Astrocyte (in vitro differentiated cells and primary cell): Measurements from ENCODE around the gene SPTBN1. TPM values are rescaled to one million over a fixed set of nuclear protein-coding genes. Genes with fewer than 3 reads are reported as not detected.
A peak's percentile ranks its signal among the peaks of the same experiment; 100 is the strongest.

Source experiments
- DNase-seq: peaks from one replicate; pipeline ENCODE4 v3.0.0-alpha.2; 2010; ENCODE audit warnings: low read depth
- FAIRE-seq: peaks from 2 replicates; lab custom pipeline; 2011; peaks lifted over from hg19 to GRCh38; lab: Jason Lieb, UNC
- H2AFZ ChIP-seq: 2 replicates; pipeline ENCODE4 v1.6.0; 2012; ENCODE audit warnings: low read depth, low read length, inconsistent platforms
- H3K27ac ChIP-seq: 2 replicates; pipeline ENCODE4 v1.5.1; 2011; ENCODE audit warnings: low read depth, low read length, inconsistent platforms
- H3K27me3 ChIP-seq: 2 replicates; pipeline ENCODE4 v1.6.0; 2011; ENCODE audit warnings: low read length, inconsistent platforms; ENCODE audit not compliant: insufficient read depth
- H3K36me3 ChIP-seq: 2 replicates; pipeline ENCODE4 v1.5.1; 2011; ENCODE audit warnings: low read length, inconsistent platforms; ENCODE audit not compliant: insufficient read depth
- H3K4me1 ChIP-seq: 2 replicates; pipeline ENCODE4 v1.5.1; 2011; ENCODE audit warnings: low read length, inconsistent platforms; ENCODE audit not compliant: insufficient read depth
- H3K4me2 ChIP-seq: 2 replicates; pipeline ENCODE4 v1.6.0; 2012; ENCODE audit warnings: low read length, inconsistent platforms
- H3K4me3 ChIP-seq: 2 replicates; pipeline ENCODE4 v1.5.1; 2011; ENCODE audit warnings: low read depth, mild to moderate bottlenecking, low read length, inconsistent platforms; ENCODE audit not compliant: insufficient read depth
- H3K79me2 ChIP-seq: 2 replicates; pipeline ENCODE4 v1.6.0; 2012; ENCODE audit warnings: mild to moderate bottlenecking, low read length, inconsistent platforms; ENCODE audit not compliant: insufficient read depth
- H3K9ac ChIP-seq: 2 replicates; pipeline ENCODE4 v1.6.0; 2012; ENCODE audit warnings: mild to moderate bottlenecking, low read length, inconsistent platforms
- H3K9me3 ChIP-seq: 2 replicates; pipeline ENCODE4 v1.5.1; 2012; ENCODE audit warnings: low read depth, mild to moderate bottlenecking, low read length, inconsistent platforms; ENCODE audit not compliant: insufficient read depth
- H4K20me1 ChIP-seq: 2 replicates; pipeline ENCODE4 v1.6.0; 2012; ENCODE audit warnings: low read length, inconsistent platforms; ENCODE audit not compliant: insufficient read depth
- H3K27ac Mint-ChIP-seq: one replicate; pipeline ENCODE4 v1.8.0; 2021; ENCODE audit warnings: mild to moderate bottlenecking, mixed read lengths; ENCODE audit not compliant: unreplicated experiment
- H3K27me3 Mint-ChIP-seq: one replicate; pipeline ENCODE4 v1.8.0; 2021; ENCODE audit warnings: low read depth, mixed read lengths; ENCODE audit not compliant: unreplicated experiment
- H3K36me3 Mint-ChIP-seq: one replicate; pipeline ENCODE4 v1.8.0; 2021; ENCODE audit warnings: low read depth, mixed read lengths; ENCODE audit not compliant: unreplicated experiment
- H3K4me1 Mint-ChIP-seq: one replicate; pipeline ENCODE4 v1.8.0; 2021; ENCODE audit warnings: low read depth, mixed read lengths; ENCODE audit not compliant: unreplicated experiment
- H3K4me3 Mint-ChIP-seq: one replicate; pipeline ENCODE4 v1.8.0; 2021; ENCODE audit warnings: mild to moderate bottlenecking, moderate library complexity, mixed read lengths; ENCODE audit not compliant: unreplicated experiment
- H3K9me3 Mint-ChIP-seq: one replicate; pipeline ENCODE4 v1.8.0; 2021; ENCODE audit warnings: mild to moderate bottlenecking, mixed read lengths; ENCODE audit not compliant: unreplicated experiment
- EZH2 ChIP-seq: IDR thresholded peaks from 2 replicates; pipeline ENCODE4 v1.6.1; 2012; ENCODE audit warnings: mild to moderate bottlenecking, low read length, inconsistent platforms; ENCODE audit not compliant: insufficient read depth
- total RNA-seq: library from RNA; stranded (reverse); gene quantifications from 2 replicates; pipeline ENCODE4 v1.2.1, GENCODE V29; 2021
- TF ChIP-seq, protein P1 (sequence below): IDR thresholded peaks from 2 replicates; pipeline ENCODE4 v1.5.1; 2011; ENCODE audit warnings: low read depth, mild to moderate bottlenecking, inconsistent platforms, low read length, moderate library complexity; ENCODE audit not compliant: insufficient read depth

The SPTBN1 gene
- total RNA-seq, 1 donor from 2014 or later: 311 TPM

DNA sequence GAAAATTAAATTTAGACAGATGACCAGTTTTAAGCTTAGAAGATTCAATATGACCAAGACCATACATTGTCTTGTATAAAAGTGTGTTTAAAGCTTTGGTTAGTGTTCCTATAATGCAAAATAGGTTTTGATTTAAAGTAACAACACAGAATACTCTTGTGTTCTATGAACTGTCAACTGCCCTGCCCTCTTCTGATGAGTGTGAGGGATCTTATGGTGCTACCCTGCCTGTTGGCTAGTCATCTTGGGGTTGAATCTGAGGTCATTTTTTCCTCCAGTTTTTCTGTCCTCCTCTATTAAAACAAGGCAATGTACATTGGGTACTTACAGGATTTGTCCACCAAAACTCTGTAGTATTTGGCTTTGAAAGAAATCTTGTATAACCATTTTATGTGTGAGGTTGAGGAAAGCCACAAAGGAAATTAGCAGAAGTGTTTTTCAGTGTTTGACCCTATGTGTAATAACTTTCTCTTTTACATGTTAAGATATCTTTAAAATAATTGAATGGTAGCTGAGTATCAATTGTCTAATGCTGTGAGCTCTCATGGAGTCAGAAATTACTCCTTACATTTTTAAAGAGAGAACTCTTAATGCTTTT lies 129.1 kb downstream of the SPTBN1 start:
- no peak for DNase-seq
- peak overlapping the region; percentile 29 for H3K27ac ChIP-seq
- Mint-ChIP-seq H3K36me3 (peaks cover 2% of the 10 kb centered on the region), H3K9me3 (no peaks in the 10 kb centered on the region), H3K4me3 (no peak overlapping the region), H3K27me3 (no peaks in the 10 kb centered on the region), H3K27ac (no peak overlapping the region), H3K4me1 (peaks cover 30% of the 10 kb centered on the region)
- H3K9me3 ChIP-seq: no peaks in the 10 kb centered on the region
- FAIRE-seq: no peak
- peak overlapping the region; percentile 66 for H3K4me2 ChIP-seq
- H4K20me1 ChIP-seq: peaks cover 51% of the 10 kb centered on the region
- H3K9ac ChIP-seq: no peak overlapping the region
- H3K79me2 ChIP-seq: peaks cover 99% of the 10 kb centered on the region
- H2AFZ ChIP-seq: no peak overlapping the region
- H3K27me3 ChIP-seq: no peaks in the 10 kb centered on the region
- peaks cover 40% of the 10 kb centered on the region for H3K4me1 ChIP-seq
- H3K4me3 ChIP-seq: no peak overlapping the region
- TF ChIP-seq, protein P1, sequence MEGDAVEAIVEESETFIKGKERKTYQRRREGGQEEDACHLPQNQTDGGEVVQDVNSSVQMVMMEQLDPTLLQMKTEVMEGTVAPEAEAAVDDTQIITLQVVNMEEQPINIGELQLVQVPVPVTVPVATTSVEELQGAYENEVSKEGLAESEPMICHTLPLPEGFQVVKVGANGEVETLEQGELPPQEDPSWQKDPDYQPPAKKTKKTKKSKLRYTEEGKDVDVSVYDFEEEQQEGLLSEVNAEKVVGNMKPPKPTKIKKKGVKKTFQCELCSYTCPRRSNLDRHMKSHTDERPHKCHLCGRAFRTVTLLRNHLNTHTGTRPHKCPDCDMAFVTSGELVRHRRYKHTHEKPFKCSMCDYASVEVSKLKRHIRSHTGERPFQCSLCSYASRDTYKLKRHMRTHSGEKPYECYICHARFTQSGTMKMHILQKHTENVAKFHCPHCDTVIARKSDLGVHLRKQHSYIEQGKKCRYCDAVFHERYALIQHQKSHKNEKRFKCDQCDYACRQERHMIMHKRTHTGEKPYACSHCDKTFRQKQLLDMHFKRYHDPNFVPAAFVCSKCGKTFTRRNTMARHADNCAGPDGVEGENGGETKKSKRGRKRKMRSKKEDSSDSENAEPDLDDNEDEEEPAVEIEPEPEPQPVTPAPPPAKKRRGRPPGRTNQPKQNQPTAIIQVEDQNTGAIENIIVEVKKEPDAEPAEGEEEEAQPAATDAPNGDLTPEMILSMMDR: no peak
- no peak for TF ChIP-seq EZH2
- no peaks in the 10 kb centered on the region for H3K36me3 ChIP-seq

DNA sequence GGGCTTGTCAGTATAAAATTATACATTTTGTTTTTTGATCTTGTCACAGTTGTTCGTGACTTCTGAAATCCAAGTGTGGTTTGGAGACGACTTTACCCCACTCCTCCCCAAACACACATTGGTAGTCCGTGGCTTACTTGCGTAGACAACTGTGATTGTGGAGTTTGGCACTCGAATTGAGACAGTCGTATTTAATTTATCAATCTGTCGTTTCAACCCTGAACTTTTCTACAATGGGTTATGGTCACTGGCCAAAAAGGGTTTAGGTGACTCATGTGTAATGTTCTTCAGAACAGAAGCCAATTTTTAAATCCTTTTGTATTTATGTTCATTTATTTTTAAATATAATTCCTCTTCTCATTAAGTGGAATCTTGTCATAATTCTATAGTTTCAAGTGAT lies 129.9 kb downstream of the SPTBN1 start:
- Mint-ChIP-seq H3K36me3 (peaks cover 2% of the 10 kb centered on the region), H3K27me3 (no peaks in the 10 kb centered on the region), H3K4me3 (no peak overlapping the region), H3K27ac (no peak overlapping the region), H3K9me3 (no peaks in the 10 kb centered on the region), H3K4me1 (peaks cover 34% of the 10 kb centered on the region)
- no peaks in the 10 kb centered on the region for H3K36me3 ChIP-seq
- TF ChIP-seq, protein P1: no peak
- no peak for TF ChIP-seq EZH2
- no peak overlapping the region for H3K4me3 ChIP-seq
- H3K27me3 ChIP-seq: no peaks in the 10 kb centered on the region
- peaks cover 99% of the 10 kb centered on the region for H3K79me2 ChIP-seq
- peak overlapping the region; percentile 29 for H3K27ac ChIP-seq
- H3K4me1 ChIP-seq: peaks cover 45% of the 10 kb centered on the region
- H3K9me3 ChIP-seq: no peaks in the 10 kb centered on the region
- no peak overlapping the region for H2AFZ ChIP-seq
- H4K20me1 ChIP-seq: peaks cover 59% of the 10 kb centered on the region
- no peak for FAIRE-seq
- H3K4me2 ChIP-seq: peak overlapping the region; percentile 66
- peak; percentile 93 for DNase-seq
- H3K9ac ChIP-seq: peak overlapping the region; percentile 8

GRCh38 chr2:54586494-54586893 lies 130.4 kb downstream of the SPTBN1 start:
- H2AFZ ChIP-seq: no peak overlapping the region
- peaks cover 36% of the 10 kb centered on the region for H3K4me1 Mint-ChIP-seq
- peaks cover 2% of the 10 kb centered on the region for H3K36me3 Mint-ChIP-seq
- H3K4me2 ChIP-seq: peak overlapping the region; percentile 66
- no peaks in the 10 kb centered on the region for H3K9me3 Mint-ChIP-seq
- H3K27ac Mint-ChIP-seq: no peak overlapping the region
- no peaks in the 10 kb centered on the region for H3K27me3 Mint-ChIP-seq
- H3K4me1 ChIP-seq: peaks cover 45% of the 10 kb centered on the region
- H3K27ac ChIP-seq: peak overlapping the region; percentile 29
- peaks cover 99% of the 10 kb centered on the region for H3K79me2 ChIP-seq
- H3K9me3 ChIP-seq: no peaks in the 10 kb centered on the region
- FAIRE-seq: no peak
- no peaks in the 10 kb centered on the region for H3K27me3 ChIP-seq
- H3K4me3 ChIP-seq: no peak overlapping the region
- peaks cover 56% of the 10 kb centered on the region for H4K20me1 ChIP-seq
- H3K36me3 ChIP-seq: no peaks in the 10 kb centered on the region
- H3K9ac ChIP-seq: no peak overlapping the region
- peak; percentile 79 for DNase-seq
- H3K4me3 Mint-ChIP-seq: no peak overlapping the region
- TF ChIP-seq, protein P1: no peak
- no peak for TF ChIP-seq EZH2
